Renal pelvis (tissue), 12 donors: Measurements from ENCODE around the gene GAREM2. TPM values are rescaled to one million over a fixed set of nuclear protein-coding genes. Genes with fewer than 3 reads are reported as not detected.
A peak's percentile ranks its signal among the peaks of the same experiment; 100 is the strongest.

Experiments used
- DNase-seq: peaks from one replicate; pipeline ENCODE4 v3.0.0-alpha.2; 2013
- long read RNA-seq, 16 experiments: transcript quantifications; one replicate each; lab custom pipeline, GENCODE V29; 2026
- polyA plus RNA-seq, 3 donors: library from polyadenylated mRNA; unstranded; fragments of 120-200 nt; gene quantifications; one replicate each; pipeline ENCODE4 v1.2.1, GENCODE V29; 2013; ENCODE audit not compliant: insufficient read length in 3 of 3

The GAREM2 gene
- 1 to 10 TPM; 6.3 to 9.3 (median 8.3) TPM for polyA plus RNA-seq
- long read RNA-seq, donor 1, partial matches to known transcripts, result 200 of 271 reads
- long read RNA-seq, donor 1, other reads (novel, unspliced or antisense), result 71 of 271 reads
- long read RNA-seq, donor 2, result 0 reads
- long read RNA-seq, donor 3, partial matches to known transcripts, result 0 of 1 reads
- long read RNA-seq, donor 3, other reads (novel, unspliced or antisense), result 0 of 1 reads
- long read RNA-seq, donor 4, full-length matches to known transcripts, result 1 of 1 reads
- long read RNA-seq, donor 4, partial matches to known transcripts, result 0 of 1 reads
- long read RNA-seq, donor 4, other reads (novel, unspliced or antisense), result 0 of 1 reads
- long read RNA-seq, donor 5, full-length matches to known transcripts, result 2 of 2 reads
- long read RNA-seq, donor 5, partial matches to known transcripts, result 0 of 2 reads
- long read RNA-seq, donor 5, other reads (novel, unspliced or antisense), result 0 of 2 reads
- long read RNA-seq, donor 6, full-length matches to known transcripts, result 1 of 1 reads
- long read RNA-seq, donor 6, partial matches to known transcripts, result 0 of 1 reads
- long read RNA-seq, donor 6, other reads (novel, unspliced or antisense), result 0 of 1 reads
- long read RNA-seq, donor 7, partial matches to known transcripts, result 104 of 143 reads
- long read RNA-seq, donor 7, other reads (novel, unspliced or antisense), result 38 of 143 reads
- long read RNA-seq, donor 8, partial matches to known transcripts, result 45 of 60 reads
- long read RNA-seq, donor 8, other reads (novel, unspliced or antisense), result 15 of 60 reads
- long read RNA-seq, donor 9, result 0 reads
- long read RNA-seq, donor 10, full-length matches to known transcripts, result 2 of 7 reads
- long read RNA-seq, donor 10, partial matches to known transcripts, result 5 of 7 reads
- long read RNA-seq, donor 10, other reads (novel, unspliced or antisense), result 0 of 7 reads
- long read RNA-seq, donor 11, full-length matches to known transcripts, result 1 of 1 reads
- long read RNA-seq, donor 11, partial matches to known transcripts, result 0 of 1 reads
- long read RNA-seq, donor 11, other reads (novel, unspliced or antisense), result 0 of 1 reads
- long read RNA-seq, donor 12, partial matches to known transcripts, result 339 of 340 reads
- long read RNA-seq, donor 12, other reads (novel, unspliced or antisense), result 0 of 340 reads
- long read RNA-seq, donor 13, full-length matches to known transcripts, result 1 of 1 reads
- long read RNA-seq, donor 13, partial matches to known transcripts, result 0 of 1 reads
- long read RNA-seq, donor 13, other reads (novel, unspliced or antisense), result 0 of 1 reads
- long read RNA-seq, donor 14, result 0 reads
- long read RNA-seq, donor 15, full-length matches to known transcripts, result 2 of 424 reads
- long read RNA-seq, donor 15, partial matches to known transcripts, result 299 of 424 reads
- long read RNA-seq, donor 15, other reads (novel, unspliced or antisense), result 123 of 424 reads
- long read RNA-seq, donor 16, full-length matches to known transcripts, result 1 of 178 reads
- long read RNA-seq, donor 16, partial matches to known transcripts, result 138 of 178 reads
- long read RNA-seq, donor 16, other reads (novel, unspliced or antisense), result 39 of 178 reads

DNA sequence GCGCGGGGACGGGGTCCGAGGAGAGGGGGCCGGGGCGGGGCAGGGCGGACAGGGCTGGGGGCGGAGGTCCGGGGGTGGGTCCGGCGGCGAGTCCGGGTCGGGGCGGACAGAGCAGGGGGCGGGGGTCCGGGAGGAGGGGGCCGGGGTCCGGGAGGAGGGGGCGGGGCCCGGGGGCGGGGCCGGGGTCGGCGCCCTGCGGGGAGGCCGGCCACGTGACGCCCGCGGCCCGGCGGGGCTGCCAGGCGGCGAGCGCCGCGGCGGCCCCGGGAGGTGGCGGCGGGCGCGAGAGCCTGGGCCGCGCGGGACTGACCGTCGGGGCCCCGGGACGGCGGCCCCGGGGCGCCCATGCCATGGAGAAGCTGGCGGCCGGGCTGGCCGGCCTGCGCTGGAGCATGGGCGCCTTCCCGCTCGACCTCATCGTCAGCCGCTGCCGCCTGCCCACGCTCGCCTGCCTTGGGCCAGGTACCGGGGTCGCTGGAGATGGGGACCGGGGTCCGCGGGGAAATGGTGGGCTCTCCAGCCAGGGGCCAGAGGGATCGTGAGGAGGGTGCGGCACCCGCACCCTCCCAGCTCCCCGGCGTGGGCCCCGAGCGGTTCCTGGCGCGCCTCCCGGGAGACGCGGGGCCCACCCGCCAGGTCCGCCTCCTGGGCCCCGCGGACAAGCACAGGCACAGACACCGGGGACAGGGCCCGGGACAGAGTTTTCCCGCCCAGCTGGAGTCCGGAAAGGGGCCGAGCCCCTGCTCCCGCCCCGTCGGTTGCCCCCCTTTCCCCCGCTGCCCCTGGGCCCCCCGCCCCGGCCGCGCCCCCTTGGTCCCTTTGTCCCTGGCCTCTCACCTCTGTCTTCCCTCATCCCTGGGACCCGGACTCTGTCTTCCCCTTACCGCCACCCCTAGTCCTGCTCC lies at the start of gene GAREM2:
GAREM2 (plus strand) TSS at position 218 of the 905 bp plus-strand sequence; CDS start at position 351, 133 bp downstream.
- DNase-seq, result no peak

GRCh38 chr2:26123426-26123825 lies 49.5 kb upstream of the GAREM2 start:
- DNase-seq, result no peak

DNA sequence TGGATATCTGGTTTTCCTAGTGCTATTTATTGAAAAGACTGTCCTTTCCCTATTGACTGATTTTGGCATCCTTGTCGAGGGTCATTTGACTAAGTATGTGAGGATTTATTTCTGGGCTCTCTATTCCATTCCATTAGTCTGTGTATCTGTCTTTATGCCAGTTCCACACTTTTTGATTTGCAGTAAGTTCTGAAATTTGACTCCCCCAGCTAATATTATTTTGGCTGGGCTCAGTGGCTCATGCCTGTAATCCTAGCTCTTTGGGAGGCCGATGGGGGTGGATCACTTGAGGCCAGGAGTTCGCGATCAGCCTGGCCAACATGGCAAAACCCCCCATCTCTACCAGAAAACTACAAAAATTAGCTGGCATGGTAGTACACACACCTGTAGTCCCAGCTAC lies 46.8 kb upstream of the GAREM2 start:
- no peak for DNase-seq

DNA sequence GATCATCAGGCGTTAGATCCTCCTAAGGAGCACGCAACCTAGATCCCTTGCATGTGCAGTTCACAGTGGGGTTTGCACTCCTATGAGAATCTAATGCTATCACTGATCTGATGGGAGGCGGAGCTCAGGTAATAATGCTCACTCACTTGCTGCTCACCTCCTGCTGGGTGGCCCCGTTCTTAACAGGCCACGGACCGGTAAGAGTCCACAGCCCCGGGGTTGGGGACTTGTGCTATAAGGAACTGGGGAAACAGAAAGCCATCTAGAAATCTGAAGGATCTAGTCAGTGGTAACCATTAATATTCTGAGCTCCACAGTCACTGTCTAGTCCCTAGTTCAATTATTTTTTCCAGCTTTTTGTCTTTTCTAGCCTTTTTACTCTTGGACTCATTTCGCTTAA lies 44.7 kb upstream of the GAREM2 start:
- no peak for DNase-seq

- no peak for DNase-seq
These were observed 42.1 kb upstream of the GAREM2 start for GRCh38 chr2:26130763-26131162.

DNA sequence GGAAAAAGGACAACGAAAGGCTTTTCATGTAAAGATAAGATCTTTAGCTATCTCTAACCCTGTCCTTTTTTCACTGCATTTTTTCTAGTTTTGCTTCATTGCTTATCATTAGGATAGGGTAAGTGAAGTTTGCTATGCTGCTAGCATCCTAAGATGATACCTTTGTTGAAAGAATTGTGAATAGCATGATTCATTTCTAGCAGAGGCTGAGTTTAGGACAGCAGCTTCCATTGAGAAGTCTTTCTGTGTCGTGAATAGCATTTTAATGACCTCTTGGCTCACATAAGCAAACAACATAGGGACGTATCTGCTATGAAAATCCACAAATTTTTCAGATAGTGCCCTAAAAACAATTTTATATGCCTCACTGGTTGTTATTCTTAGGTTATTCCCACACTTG lies 36.4 kb upstream of the GAREM2 start:
- no peak for DNase-seq

GRCh38 chr2:26139269-26140183 lies 33.4 kb upstream of the GAREM2 start:
- no peak for DNase-seq

GRCh38 chr2:26141145-26141769 lies 31.6 kb upstream of the GAREM2 start:
- no peak for DNase-seq

DNA sequence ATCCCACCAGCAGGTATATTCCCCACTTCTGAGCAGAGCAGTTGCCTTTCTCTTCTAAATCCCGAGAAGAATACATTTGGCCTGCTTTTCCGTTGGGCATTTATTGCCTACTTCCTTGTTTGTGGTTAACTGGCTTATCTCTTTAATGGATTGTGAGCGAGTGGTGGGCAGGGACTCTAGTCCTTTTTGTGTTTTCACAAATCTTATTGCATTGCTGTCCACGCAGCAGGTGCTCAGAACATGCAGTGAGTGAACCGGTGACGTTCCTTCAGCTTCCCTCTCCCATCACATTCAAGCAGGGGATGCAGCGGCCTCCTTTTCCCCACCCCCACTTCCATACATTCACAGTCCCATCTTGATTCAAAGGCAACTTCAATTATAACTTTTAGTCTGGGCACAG lies 28.9 kb upstream of the GAREM2 start:
- DNase-seq, result no peak

DNA sequence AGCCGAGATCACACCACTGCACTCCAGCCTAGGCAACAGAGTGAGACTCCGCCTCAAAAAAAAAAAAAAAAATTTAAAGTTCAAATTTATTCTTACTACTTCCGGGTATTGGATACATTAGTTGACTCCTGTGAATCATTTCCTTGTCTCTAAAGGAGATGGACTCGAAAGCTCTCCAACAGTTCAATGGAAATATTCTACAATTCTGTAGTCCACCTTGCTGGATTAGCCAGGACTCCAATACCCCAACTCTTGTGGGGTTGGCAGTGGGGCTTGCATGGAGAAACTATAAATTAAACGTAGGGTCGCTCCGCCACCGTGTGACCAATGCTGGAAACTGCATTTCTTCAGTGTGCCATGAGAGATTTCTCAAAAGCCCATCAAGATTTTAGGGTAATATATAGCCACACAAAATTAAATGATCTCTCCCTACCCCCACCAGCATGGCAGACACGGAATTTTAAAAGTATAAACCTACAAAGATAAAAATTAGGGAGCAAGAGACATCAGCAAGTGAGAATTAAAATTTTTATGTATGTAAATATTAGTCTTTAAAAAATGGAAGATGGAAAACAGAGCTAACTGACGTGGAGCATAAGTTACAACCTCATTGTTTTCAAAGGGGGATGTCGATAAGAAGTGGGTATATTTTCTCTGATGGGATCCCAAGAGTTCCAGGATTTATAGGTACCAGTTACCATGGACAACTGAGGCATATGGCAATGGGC lies 27.8 kb upstream of the GAREM2 start:
- peak; percentile 42 for DNase-seq

DNA sequence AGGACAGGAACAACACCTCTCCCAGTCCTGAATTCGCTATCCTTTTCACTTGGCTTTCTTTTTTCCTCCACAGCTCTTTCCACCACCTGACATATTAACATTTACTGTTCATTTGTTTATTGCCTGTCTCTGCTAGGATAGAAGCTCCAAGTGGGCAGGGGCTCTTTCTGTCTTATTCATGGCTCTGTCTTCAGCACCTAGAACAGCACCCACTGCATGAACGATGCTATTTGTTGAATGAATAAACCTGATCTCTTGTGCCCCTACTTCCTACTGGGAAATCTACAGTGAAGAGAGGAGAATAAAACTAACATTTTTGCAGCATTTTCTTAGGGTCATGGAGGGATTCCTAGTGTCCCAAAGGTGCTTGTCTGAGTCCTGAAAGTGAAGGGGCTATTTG lies 24.4 kb upstream of the GAREM2 start:
- no peak for DNase-seq

DNA sequence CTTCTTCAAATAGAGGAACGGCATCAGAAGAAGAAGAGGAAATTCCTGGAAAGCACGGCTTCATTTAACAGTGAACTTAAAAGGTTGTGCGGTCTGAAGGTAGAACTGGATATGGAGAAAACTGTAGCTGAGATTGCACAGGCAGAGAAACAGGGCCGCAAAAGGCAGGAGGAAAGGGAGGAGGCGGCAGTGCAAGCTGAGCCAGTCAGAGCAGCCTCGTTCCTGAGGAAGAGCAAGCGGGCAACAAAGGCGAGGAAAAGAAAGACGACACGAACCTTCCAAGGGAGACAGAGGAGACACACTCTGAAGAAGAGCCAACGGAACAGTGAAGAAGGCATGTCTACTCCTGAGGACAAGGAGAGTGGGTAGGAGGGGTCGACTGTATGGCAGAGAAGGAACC lies 22.6 kb upstream of the GAREM2 start:
- no peak for DNase-seq

DNA sequence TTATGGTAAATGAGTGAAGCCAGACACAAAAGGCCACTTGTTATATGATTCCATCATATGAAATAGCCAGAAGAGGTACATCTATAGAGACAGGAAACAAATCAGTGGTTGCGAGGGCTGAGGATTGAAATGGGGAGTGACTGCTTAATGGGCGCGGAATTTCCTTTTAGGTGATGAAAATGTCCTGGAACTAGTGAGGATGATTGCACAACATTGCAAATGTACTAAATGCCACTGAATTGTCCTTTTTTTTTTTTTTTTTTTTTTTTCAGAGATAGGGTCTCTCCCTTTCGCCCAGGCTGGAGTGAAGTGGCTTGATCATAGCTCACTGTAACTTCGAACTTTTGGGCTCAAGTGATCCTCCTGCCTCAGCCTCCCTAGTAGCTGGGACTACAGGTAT lies 15.3 kb upstream of the GAREM2 start:
- DNase-seq, result no peak

GRCh38 chr2:26161926-26162325 lies 11.0 kb upstream of the GAREM2 start:
- DNase-seq, result no peak

- DNase-seq, result no peak
These were observed 9.9 kb upstream of the GAREM2 start for GRCh38 chr2:26162963-26163362.

DNA sequence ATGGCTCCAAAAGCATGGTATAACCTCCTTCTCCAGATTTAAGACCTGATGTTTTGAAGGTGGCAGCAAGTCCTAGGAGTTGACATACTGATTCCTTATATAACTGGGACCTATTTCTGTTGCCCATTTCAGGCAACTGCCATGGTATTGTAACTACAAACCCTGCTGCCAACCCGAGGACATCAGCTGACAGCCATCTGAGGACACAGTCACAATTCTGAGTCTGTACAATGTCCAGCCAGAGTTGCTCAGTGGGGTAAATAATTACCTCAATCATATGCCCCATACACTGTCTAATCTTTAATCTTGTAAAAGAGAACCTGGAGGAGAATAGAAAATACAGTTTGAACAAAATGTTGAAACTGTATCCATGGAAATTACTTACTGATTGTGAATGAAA lies 8.7 kb upstream of the GAREM2 start:
- DNase-seq, result no peak

- DNase-seq, result no peak
These were observed 8.2 kb upstream of the GAREM2 start for GRCh38 chr2:26164641-26165211.

DNA sequence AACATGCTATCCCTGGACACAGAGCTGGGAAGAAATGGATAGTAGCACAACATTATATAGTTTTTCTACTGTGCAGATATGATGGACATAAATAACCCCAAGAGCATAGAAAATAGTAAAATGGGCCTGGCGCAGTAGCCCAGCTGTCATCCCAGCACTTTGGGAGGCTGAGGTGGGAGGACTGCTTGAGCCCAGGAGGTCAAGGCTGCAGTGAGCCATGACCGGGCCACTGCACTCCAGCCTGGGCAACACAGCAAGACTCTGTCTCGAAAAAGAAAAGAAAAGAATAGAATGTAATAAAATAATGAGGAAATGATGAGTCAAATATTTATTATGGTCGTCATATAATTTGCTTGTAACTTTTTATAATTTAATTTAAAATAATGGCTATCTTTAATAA lies 7.5 kb upstream of the GAREM2 start:
- DNase-seq, result no peak
